HG03196 (cell line): Measurements from ENCODE around the gene CHRNA3.
"Not testable (repeated sequence)": the region's sequence is repeated elsewhere in the genome, so short reads cannot be mapped to it uniquely, and the experiment has no call there.

ENCODE experiments used
- ATAC-seq: cut with Tn5 transposase; IDR thresholded peaks from one replicate; pipeline ENCODE4 v1.9.1; 2021; ENCODE audit not compliant: unreplicated experiment

The CHRNA3 gene

GRCh38 chr15:78563092-78563491 is 57.7 kb downstream of the CHRNA3 start:
- no peak for ATAC-seq

DNA sequence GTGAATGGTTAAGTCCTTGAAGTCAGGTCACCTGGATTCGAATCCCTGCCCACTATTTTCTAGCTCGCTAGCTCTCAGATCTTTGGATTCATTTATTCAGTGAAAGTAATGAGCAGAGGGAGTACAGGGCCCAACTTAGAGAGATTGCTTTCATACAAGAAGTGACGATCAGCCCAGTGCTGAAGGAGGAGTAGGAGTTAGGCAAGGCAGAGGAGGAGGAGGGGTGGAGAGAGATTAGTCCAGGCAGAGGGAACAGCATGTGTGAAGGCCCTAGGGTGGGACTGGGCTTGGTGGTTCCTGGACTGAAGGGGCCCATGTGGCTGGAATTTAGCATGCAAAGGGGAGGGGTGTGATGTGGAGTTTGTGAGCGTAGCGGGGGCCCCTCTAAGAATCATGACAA is 59.3 kb downstream of the CHRNA3 start:
- ATAC-seq = no peak

DNA sequence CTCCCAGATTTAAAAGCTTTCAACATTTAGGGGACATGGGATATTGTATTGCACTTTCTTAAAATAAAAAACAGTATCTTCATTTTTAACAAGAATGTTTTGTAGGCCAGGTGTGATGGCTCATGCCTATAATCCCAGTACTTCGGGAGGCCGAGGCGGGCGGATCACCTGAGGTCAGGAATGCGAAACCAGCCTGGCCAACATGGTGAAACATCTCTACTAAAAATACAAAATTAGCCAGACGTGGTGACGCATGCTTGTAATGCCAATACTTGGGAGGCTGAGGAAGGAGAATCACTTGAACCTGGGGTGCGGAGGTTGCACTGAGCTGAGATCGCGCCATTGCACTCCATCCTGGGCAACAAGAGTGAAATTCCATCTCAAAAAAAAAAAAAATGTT is 60.6 kb downstream of the CHRNA3 start:
- ATAC-seq = not testable (repeated sequence)

DNA sequence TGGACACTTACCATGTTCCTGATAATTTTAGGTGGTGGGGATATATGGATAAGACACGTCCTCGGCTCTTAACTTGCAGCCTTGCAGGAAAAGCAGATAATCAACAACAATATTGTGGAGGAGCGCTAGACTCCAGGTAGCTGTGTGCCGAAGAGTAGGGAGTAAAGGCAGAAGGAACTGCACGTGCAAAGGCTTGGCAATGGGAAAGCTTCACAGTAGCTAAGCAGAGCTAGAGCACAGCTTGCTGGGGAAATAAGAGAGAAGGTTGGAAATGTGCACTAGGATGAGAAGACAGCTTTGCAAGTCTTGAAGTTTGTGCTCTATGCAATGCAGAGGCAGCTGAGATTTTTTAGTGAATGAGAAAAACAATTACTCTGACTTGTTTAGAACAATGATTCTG is 68.2 kb downstream of the CHRNA3 start:
- no peak for ATAC-seq

DNA sequence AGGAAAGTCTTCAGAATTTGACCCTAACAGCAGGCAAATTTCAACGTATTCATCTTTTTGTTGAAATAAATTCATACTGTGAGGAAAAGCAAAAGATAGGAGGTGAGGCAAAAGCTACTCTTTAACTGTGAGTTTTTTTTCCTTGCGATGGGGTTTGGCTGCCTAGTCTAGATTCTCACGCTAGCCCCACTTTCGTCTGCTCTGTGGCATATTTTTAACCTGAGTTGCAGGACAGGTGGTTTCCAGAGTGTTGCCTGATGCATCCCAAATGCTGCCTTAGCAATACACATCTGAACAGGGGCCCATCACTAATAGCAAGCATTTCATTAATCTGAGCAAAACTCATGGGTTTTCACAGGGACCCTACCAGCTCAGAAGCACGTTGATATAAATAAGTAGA is 68.9 kb downstream of the CHRNA3 start:
- no peak for ATAC-seq

GRCh38 chr15:78550815-78551214 is 70.0 kb downstream of the CHRNA3 start:
- ATAC-seq = no peak

GRCh38 chr15:78550194-78550593 is 70.6 kb downstream of the CHRNA3 start:
- ATAC-seq = no peak
